ENCODE results near the gene MAD1L1.

- no peak for TF ChIP-seq CTCF (conservative IDR thresholded peaks at IDR 0.05; ENCODE audit: low read length)
- no peak for TF ChIP-seq EZH2phosphoT487 (IDR thresholded peaks at IDR 0.05; ENCODE audit: borderline replicate concordance, low read depth, low read length)
Observed at GRCh38 chr7:2224934-2225333, 7.8 kb downstream of the MAD1L1 start.

Measured in OCI-LY7 (cell line).